Measurements from ENCODE around the gene TMEM161B.
"Not testable (repeated sequence)": the region's sequence is repeated elsewhere in the genome, so short reads cannot be mapped to it uniquely, and the experiment has no call there.

Gene TMEM161B

GRCh38 chr5:88248743-88249540 is 19.7 kb downstream of the TMEM161B start:
- no peak for DNase-seq

GRCh38 chr5:88248094-88248493 is 20.6 kb downstream of the TMEM161B start:
- no peak for DNase-seq

- no peak for DNase-seq
Observed at GRCh38 chr5:88245893-88246244, 22.8 kb downstream of the TMEM161B start.

- DNase-seq = no peak
Observed at GRCh38 chr5:88245241-88245892, 23.3 kb downstream of the TMEM161B start.

GRCh38 chr5:88244686-88245085 is 24.0 kb downstream of the TMEM161B start:
- no peak for DNase-seq

- not testable (repeated sequence) for DNase-seq
Observed at GRCh38 chr5:88243493-88243892, 25.2 kb downstream of the TMEM161B start.

- no peak for DNase-seq
Observed at GRCh38 chr5:88238732-88239131, 29.9 kb downstream of the TMEM161B start.

GRCh38 chr5:88236866-88237642 is 31.6 kb downstream of the TMEM161B start:
- DNase-seq = no peak

GRCh38 chr5:88235828-88236227 is 32.8 kb downstream of the TMEM161B start:
- no peak for DNase-seq

- no peak for DNase-seq
Observed at GRCh38 chr5:88235346-88235745, 33.3 kb downstream of the TMEM161B start.

GRCh38 chr5:88230546-88231066 is 38.0 kb downstream of the TMEM161B start:
- DNase-seq = no peak

- no peak for DNase-seq
Observed at GRCh38 chr5:88226881-88227450, 41.7 kb downstream of the TMEM161B start.

GRCh38 chr5:88214655-88215054 is 54.0 kb downstream of the TMEM161B start:
- DNase-seq = no peak

- DNase-seq = no peak
Observed at GRCh38 chr5:88207575-88207974, 61.1 kb downstream of the TMEM161B start.

- DNase-seq = no peak
Observed at GRCh38 chr5:88203981-88204750, 64.5 kb downstream of the TMEM161B start.

- DNase-seq = no peak
Observed at GRCh38 chr5:88195636-88196035, 73.0 kb downstream of the TMEM161B start.

- DNase-seq = no peak
Observed at GRCh38 chr5:88193896-88194295, 74.7 kb downstream of the TMEM161B start.

- DNase-seq = no peak
Observed at GRCh38 chr5:88190106-88190834, 78.4 kb downstream of the TMEM161B start.

- DNase-seq = not testable (repeated sequence)
Observed at GRCh38 chr5:88189484-88189883, 79.2 kb downstream of the TMEM161B start.

- no peak for DNase-seq
Observed at GRCh38 chr5:88188458-88189132, 80.0 kb downstream of the TMEM161B start.

- DNase-seq = no peak
Observed at GRCh38 chr5:88183255-88183654, 85.4 kb downstream of the TMEM161B start.

Data from NCI-H2029 (cell line).